Left lung (tissue), 10 donors: Measurements from ENCODE around the gene MALRD1. TPM values are rescaled to one million over a fixed set of nuclear protein-coding genes. Genes with fewer than 3 reads are reported as not detected.
A peak's percentile ranks its signal among the peaks of the same experiment; 100 is the strongest.

Experiments
- ATAC-seq: fragments of 200-7000 bp; cut with Tn5 transposase; one replicate; pipeline ENCODE4 v1.9.1; 2020; ENCODE audit warnings: moderate library complexity
- DNase-seq, 4 donors: peaks; one replicate each; pipeline ENCODE4 v3.0.0-alpha.2; 2013 to 2020
- H3K27ac ChIP-seq, 2 donors: fragments of 200-600 bp; sonication (generic) in 1 of 2; one replicate each; pipeline versions ENCODE4 v1.5.0 to v1.8.0; 2020 to 2021
- H3K27me3 ChIP-seq, 2 donors: fragments of 200-600 bp; sonication (generic) in 1 of 2; one replicate each; pipeline versions ENCODE4 v1.5.0 to v1.8.0; 2020 to 2021
- H3K36me3 ChIP-seq, 2 donors: fragments of 200-600 bp; sonication (generic) in 1 of 2; one replicate each; pipeline versions ENCODE4 v1.5.0 to v1.8.0; 2020 to 2021
- H3K4me1 ChIP-seq, 2 donors: fragments of 200-600 bp; one replicate each; pipeline ENCODE4 v1.8.0; 2021
- H3K4me3 ChIP-seq, 2 donors: fragments of 200-600 bp; sonication (generic) in 1 of 2; one replicate each; pipeline versions ENCODE4 v1.5.0 to v1.8.0; 2020 to 2021; ENCODE audit warnings: mild to moderate bottlenecking in 1 of 2
- H3K9me3 ChIP-seq, 2 donors: fragments of 200-600 bp; sonication (generic) in 1 of 2; one replicate each; pipeline versions ENCODE4 v1.5.0 to v1.8.0; 2020 to 2021
- intact Hi-C, 2 donors: fragments of 100-400 bp; cut with DNase I; formaldehyde crosslinking; loops; one replicate each; pipeline versions ENCODE4 v1.11.2 to v1.14.2; 2022
- polyA plus RNA-seq, 6 donors: library from polyadenylated mRNA; unstranded; fragments of 120-200 nt; gene quantifications; one replicate each; pipeline ENCODE4 v1.2.1, GENCODE V29; 2013; ENCODE audit not compliant: insufficient read length in 6 of 6
- total RNA-seq, 2 donors: library from RNA; stranded (reverse); fragmentation: NEBNext Ultra II Directional; extraction: Animal tissue kit (Norgen Biotek cat#: 25700); gene quantifications; one replicate each; pipeline ENCODE4 v1.2.1, GENCODE V29; 2021
- TF ChIP-seq, protein P1 (sequence below), 2 donors: fragments of 200-600 bp; sonication (generic) in 1 of 2; IDR thresholded peaks; one replicate each; pipeline versions ENCODE4 v1.5.0 to v1.8.0; 2021; ENCODE audit warnings: antibody characterized with exemption in 2 of 2
- donor health status: DM: no; HTN: yes; CAD: no.
- donor health status: DM: no; HTN: no; CAD: no.

Gene MALRD1
- total and polyA plus RNA-seq, 8 donors: 2.6 to 12.3 (median 6.9) TPM

DNA sequence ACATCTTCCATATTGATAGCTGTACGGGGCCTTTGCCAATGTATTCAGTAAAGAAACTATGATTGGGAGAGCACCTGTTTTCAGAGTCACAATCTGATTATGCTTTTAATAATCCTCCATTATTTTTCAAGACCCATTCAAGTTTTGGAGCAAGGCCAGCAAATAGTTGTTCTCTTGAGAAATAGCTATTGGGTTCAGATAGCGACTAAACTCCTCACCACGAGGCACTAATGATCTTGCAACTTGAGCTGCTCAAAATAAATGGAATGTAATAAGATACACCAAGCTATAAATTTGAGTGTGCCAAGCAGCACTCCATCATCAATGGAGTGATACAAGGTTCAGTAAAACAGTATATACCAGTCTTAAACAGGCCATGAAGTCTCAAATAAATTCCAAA lies 7.4 kb upstream of the MALRD1 start:
- peak in 1 of 4 donors; percentile 6 for DNase-seq
- H3K9me3 ChIP-seq: no peaks in the 10 kb centered on the region
- TF ChIP-seq, protein P1, sequence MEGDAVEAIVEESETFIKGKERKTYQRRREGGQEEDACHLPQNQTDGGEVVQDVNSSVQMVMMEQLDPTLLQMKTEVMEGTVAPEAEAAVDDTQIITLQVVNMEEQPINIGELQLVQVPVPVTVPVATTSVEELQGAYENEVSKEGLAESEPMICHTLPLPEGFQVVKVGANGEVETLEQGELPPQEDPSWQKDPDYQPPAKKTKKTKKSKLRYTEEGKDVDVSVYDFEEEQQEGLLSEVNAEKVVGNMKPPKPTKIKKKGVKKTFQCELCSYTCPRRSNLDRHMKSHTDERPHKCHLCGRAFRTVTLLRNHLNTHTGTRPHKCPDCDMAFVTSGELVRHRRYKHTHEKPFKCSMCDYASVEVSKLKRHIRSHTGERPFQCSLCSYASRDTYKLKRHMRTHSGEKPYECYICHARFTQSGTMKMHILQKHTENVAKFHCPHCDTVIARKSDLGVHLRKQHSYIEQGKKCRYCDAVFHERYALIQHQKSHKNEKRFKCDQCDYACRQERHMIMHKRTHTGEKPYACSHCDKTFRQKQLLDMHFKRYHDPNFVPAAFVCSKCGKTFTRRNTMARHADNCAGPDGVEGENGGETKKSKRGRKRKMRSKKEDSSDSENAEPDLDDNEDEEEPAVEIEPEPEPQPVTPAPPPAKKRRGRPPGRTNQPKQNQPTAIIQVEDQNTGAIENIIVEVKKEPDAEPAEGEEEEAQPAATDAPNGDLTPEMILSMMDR (IDR thresholded peaks at IDR 0.05): no peak
- no peaks in the 10 kb centered on the region for H3K4me1 ChIP-seq
- no peak overlapping the region for H3K4me3 ChIP-seq
- no peak for ATAC-seq
- H3K27me3 ChIP-seq: no peaks in the 10 kb centered on the region
- H3K36me3 ChIP-seq: no peaks in the 10 kb centered on the region
- no peak overlapping the region for H3K27ac ChIP-seq
- intact Hi-C loops: no loop called here

DNA sequence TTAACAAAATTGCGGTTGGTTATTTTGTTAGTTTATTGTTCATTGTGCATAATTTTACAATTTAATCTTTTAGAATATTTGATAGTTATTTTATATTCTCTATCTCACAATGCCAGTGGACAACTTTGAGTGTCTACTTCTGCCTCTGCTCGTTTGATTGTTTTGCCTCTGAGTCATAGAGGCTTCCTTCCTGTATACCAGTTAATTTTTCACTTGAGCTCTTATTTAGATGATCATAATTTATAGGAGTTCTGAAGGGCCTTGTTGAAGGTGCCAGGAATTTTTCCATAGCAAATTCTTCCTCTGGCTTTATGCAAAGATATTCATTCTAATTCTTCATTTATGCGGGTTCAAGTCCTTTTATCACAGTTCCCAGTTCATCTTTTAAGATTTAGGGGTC lies 5.2 kb upstream of the MALRD1 start:
- ATAC-seq: no peak

GRCh38 chr10:19046679-19047078 lies 1.9 kb upstream of the MALRD1 start:
- Histone ChIP-seq H3K27me3 (no peaks in the 10 kb centered on the region), H3K4me3 (no peak overlapping the region), H3K27ac (no peak overlapping the region), H3K4me1 (no peaks in the 10 kb centered on the region), H3K36me3 (no peaks in the 10 kb centered on the region), H3K9me3 (peaks cover 0 to 6% of the 10 kb centered on the region in 2 donors)
- ATAC-seq (no peak), DNase-seq (no peak)
- TF ChIP-seq, protein P1 (IDR thresholded peaks at IDR 0.05): no peak
- intact Hi-C loops: no loop called here

More for the DNA sequence above, 5.2 kb upstream of the MALRD1 start:
- H3K36me3 ChIP-seq: no peaks in the 10 kb centered on the region
- DNase-seq: no peak
- no peaks in the 10 kb centered on the region for H3K27me3 ChIP-seq
- H3K4me3 ChIP-seq: no peak overlapping the region
- H3K4me1 ChIP-seq: no peaks in the 10 kb centered on the region
- H3K9me3 ChIP-seq: no peaks in the 10 kb centered on the region
- TF ChIP-seq, protein P1 (IDR thresholded peaks at IDR 0.05): no peak
- intact Hi-C loops: no loop called here
- H3K27ac ChIP-seq: no peak overlapping the region

DNA sequence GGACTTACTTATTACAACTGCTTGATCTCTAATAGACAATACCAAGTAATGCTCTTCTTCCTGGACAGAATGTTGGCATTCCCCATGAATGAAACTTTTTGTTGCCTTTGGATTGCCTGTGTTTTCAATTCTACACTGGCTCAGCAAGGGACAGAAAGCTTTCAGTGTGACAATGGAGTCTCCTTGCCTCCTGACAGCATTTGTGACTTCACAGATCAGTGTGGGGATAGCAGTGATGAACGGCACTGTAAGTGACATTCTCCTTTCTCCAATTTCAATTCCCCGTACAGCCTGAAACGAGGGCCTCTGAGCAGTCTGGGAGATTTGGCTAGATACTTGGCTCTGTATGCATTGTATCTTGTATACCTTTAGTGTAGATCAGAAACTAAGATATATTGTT lies 290 bp downstream of the MALRD1 start:
- no peak for DNase-seq
- intact Hi-C loops: no loop called here
- peaks cover 0 to 6% of the 10 kb centered on the region in 2 donors for H3K9me3 ChIP-seq
- H3K27ac ChIP-seq: no peak overlapping the region
- TF ChIP-seq, protein P1 (IDR thresholded peaks at IDR 0.05): no peak
- H3K27me3 ChIP-seq: no peaks in the 10 kb centered on the region
- H3K4me3 ChIP-seq: no peak overlapping the region
- ATAC-seq: no peak
- H3K36me3 ChIP-seq: no peaks in the 10 kb centered on the region
- H3K4me1 ChIP-seq: no peaks in the 10 kb centered on the region

GRCh38 chr10:19049567-19049966 lies 966 bp downstream of the MALRD1 start:
- no peak for ATAC-seq
- Histone ChIP-seq H3K27me3 (no peaks in the 10 kb centered on the region), H3K4me1 (no peaks in the 10 kb centered on the region), H3K36me3 (no peaks in the 10 kb centered on the region), H3K4me3 (no peak overlapping the region), H3K9me3 (peaks cover 0 to 6% of the 10 kb centered on the region in 2 donors), H3K27ac (no peak overlapping the region)
- no peak for DNase-seq
- intact Hi-C loops: no loop called here
- TF ChIP-seq, protein P1 (IDR thresholded peaks at IDR 0.05): no peak
